ENCODE measurements around the gene MYDGF. TPM values are rescaled to one million over a fixed set of nuclear protein-coding genes. Genes with fewer than 3 reads are reported as not detected.

MYDGF gene
- total and polyA plus RNA-seq, 9 of the 15 experiments (the other 6 are each of a cell fraction or from before 2014, with no cell fraction given), result 4.2 to 141 (median 82.1) TPM

DNA sequence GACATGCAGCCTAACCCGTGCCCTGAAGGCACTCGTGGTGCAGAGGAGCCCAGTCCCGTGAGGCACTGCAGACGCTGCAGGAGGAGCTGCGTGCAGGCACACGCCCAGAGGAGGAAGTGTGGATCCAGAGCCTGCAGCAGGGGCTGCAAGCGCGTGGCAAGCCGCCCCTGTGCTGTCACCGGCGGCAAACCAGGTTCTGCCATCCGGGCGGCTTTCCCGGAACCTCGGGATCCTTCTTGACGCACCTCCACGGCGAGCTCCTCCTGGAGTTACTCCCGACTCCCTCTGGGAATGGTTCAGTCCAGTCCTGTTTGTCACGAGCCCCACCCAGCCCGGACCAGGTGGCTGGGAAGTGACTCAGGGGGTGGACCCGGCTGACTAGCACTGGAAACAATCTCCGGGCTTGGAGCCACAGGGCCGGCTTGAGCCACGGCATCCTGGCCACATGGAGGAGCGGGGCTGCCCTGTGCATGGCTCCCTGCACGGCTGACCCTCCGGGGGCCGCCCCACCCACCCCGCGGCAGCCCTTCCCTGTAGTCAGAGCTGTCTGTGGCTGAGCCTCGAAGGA lies 43.3 kb upstream of the MYDGF start:
- DNase-seq (ENCODE audit: extremely low read depth in 1 of 4, low spot score in 3 of 4) (no peak), FAIRE-seq (no peak), ATAC-seq (no peak)
- intact Hi-C loops (cut with micrococcal nuclease) (no loop called here), in situ Hi-C loops (cut with MboI) (no loop called here)
- no peak overlapping the region for H2AFZ ChIP-seq (ENCODE audit: low read depth, low read length)
- no TSS peak for BruUV-seq (replicated peaks)
- H3K9ac ChIP-seq (ENCODE audit: insufficient read depth in 1 of 2, low read depth in 2 of 2, low read length in 2 of 2), result no peak overlapping the region; a peak in 1 of 4 replicates
- no peaks in the 10 kb centered on the region for H4K20me1 ChIP-seq (replicated peaks; ENCODE audit: control insufficient read depth, insufficient read depth, low read length)
- peaks cover 0 to 29% of the 10 kb centered on the region in 2 experiments; a peak in 2 of 5 replicates for H3K4me1 ChIP-seq (replicated peaks in 1 of 2; ENCODE audit: control insufficient read depth in 2 of 2, insufficient read depth in 2 of 2, low read length in 2 of 2)
- no peaks in the 10 kb centered on the region for H3K9me1 ChIP-seq (ENCODE audit: control insufficient read depth, insufficient read depth, low read length)
- no peak overlapping the region for H3K4me2 ChIP-seq (ENCODE audit: insufficient read depth, low read length)
- WGBS (ENCODE audit: insufficient coverage, low coverage, missing lambda C conversion rate), result 91% methylated on average over 17 of the region's 32 CpGs
- ChIA-PET POLR2A (no interaction called here), CTCF (ENCODE audit: low intra/inter-chr PET ratio) (no interaction called here)
- no peaks in the 10 kb centered on the region; the same call in 1 of the 3 replicates for H3K79me2 ChIP-seq (ENCODE audit: control insufficient read depth, insufficient read depth, low read length)
- H3K9me3 ChIP-seq (replicated peaks; ENCODE audit: control insufficient read depth, insufficient read depth, low read depth, low read length), result no peaks in the 10 kb centered on the region
- no peak overlapping the region for H3K4me3 ChIP-seq
- no peak overlapping the region for H3K27ac ChIP-seq (ENCODE audit: extremely low read depth, low read depth, low read length)
- H3K36me3 ChIP-seq (ENCODE audit: control insufficient read depth, insufficient read depth, low read length), result peaks cover 85% of the 10 kb centered on the region; the same call in 2 of the 3 replicates
- no peaks in the 10 kb centered on the region for H3K27me3 ChIP-seq (ENCODE audit: control insufficient read depth in 2 of 2, insufficient read depth in 2 of 2, low read length in 2 of 2)
- peak; percentile 48 for TF ChIP-seq POLR2G (IDR thresholded peaks at IDR 0.05; ENCODE audit: low read depth, low read length)
- TF ChIP-seq KAT2B (IDR thresholded peaks at IDR 0.05; ENCODE audit: low read depth, low read length), result no peak

DNA sequence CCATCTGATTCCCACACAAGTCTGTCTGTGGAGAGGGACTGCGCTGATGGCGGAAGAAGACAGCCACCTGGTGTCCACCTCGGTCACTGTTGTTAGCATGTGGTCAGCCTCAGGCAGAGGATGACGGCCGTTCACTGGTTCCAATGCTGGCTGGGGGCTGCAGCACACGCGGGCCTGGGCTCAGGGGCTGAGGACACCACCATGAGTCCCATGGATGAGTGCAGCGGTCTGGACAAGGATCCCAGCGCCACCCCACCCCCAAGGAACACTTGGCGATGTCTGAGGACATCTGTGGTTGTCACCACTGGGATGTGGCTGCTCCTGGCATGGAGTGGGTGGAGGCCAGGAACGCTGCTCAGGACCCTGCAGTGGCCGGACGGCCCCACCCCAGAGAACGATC lies 42.6 kb upstream of the MYDGF start:
- peak overlapping the region in 1 of 2 experiments; percentile 17; a peak in 1 of 4 replicates for H3K9ac ChIP-seq (ENCODE audit: insufficient read depth in 1 of 2, low read depth in 2 of 2, low read length in 2 of 2)
- ChIA-PET CTCF (ENCODE audit: low intra/inter-chr PET ratio) (no interaction called here), POLR2A (interaction anchor here (0.6 to 1.4 kb wide), 2 partner anchors 9 to 467 kb away, joined by 3 to 4 read pairs; no protein-coding TSS in a partner anchor)
- WGBS (ENCODE audit: insufficient coverage, low coverage, missing lambda C conversion rate), result 92% methylated on average over 11 of the region's 14 CpGs
- no peaks in the 10 kb centered on the region for H3K9me3 ChIP-seq (replicated peaks; ENCODE audit: control insufficient read depth, insufficient read depth, low read depth, low read length)
- DNase-seq (ENCODE audit: extremely low read depth in 1 of 4, low spot score in 3 of 4) (no peak), FAIRE-seq (no peak), ATAC-seq (no peak)
- no peak overlapping the region for H3K27ac ChIP-seq (ENCODE audit: extremely low read depth, low read depth, low read length)
- H3K27me3 ChIP-seq (ENCODE audit: control insufficient read depth in 2 of 2, insufficient read depth in 2 of 2, low read length in 2 of 2), result no peaks in the 10 kb centered on the region
- H3K79me2 ChIP-seq (ENCODE audit: control insufficient read depth, insufficient read depth, low read length), result no peaks in the 10 kb centered on the region; the same call in 1 of the 3 replicates
- in situ Hi-C loops (cut with MboI) (no loop called here), intact Hi-C loops (cut with micrococcal nuclease) (no loop called here)
- no peaks in the 10 kb centered on the region for H4K20me1 ChIP-seq (replicated peaks; ENCODE audit: control insufficient read depth, insufficient read depth, low read length)
- TF ChIP-seq SRF (CRISPR knock-in tag; IDR thresholded peaks at IDR 0.05) (no peak), POLR2G (IDR thresholded peaks at IDR 0.05; ENCODE audit: low read depth, low read length) (0 out of 2 replicates have a peak, but pooled peaks have one; percentile 14)
- no peak overlapping the region for H3K4me2 ChIP-seq (ENCODE audit: insufficient read depth, low read length)
- peaks cover 0 to 25% of the 10 kb centered on the region in 2 experiments; a peak in 2 of 5 replicates for H3K4me1 ChIP-seq (replicated peaks in 1 of 2; ENCODE audit: control insufficient read depth in 2 of 2, insufficient read depth in 2 of 2, low read length in 2 of 2)
- no peak overlapping the region for H2AFZ ChIP-seq (ENCODE audit: low read depth, low read length)
- H3K4me3 ChIP-seq, result no peak overlapping the region
- no peaks in the 10 kb centered on the region for H3K9me1 ChIP-seq (ENCODE audit: control insufficient read depth, insufficient read depth, low read length)
- BruUV-seq (replicated peaks), result no TSS peak
- H3K36me3 ChIP-seq (ENCODE audit: control insufficient read depth, insufficient read depth, low read length), result peaks cover 82% of the 10 kb centered on the region; the same call in 2 of the 3 replicates

All from K562 (cell line).